Effector memory CD4-positive, alpha-beta T cell (primary cell): Measurements from ENCODE around the gene PCSK5.

ENCODE experiments used
- DNase-seq, 3 donors: peaks; one replicate each; pipeline ENCODE4 v3.0.0-alpha.2; 2020
- H3K27ac ChIP-seq: 2 replicates; pipeline ENCODE4 v1.7.0; 2013; ENCODE audit warnings: mild to moderate bottlenecking, low read length, moderate library complexity; ENCODE audit not compliant: insufficient read depth, poor library complexity, severe bottlenecking
- H3K27me3 ChIP-seq: replicated peaks from 2 replicates; pipeline ENCODE4 v1.7.0; 2013; ENCODE audit warnings: mild to moderate bottlenecking, low read length; ENCODE audit not compliant: insufficient read depth, control insufficient read depth, poor library complexity, severe bottlenecking
- H3K36me3 ChIP-seq: 2 replicates; pipeline ENCODE4 v1.7.0; 2013; ENCODE audit warnings: mild to moderate bottlenecking, low read length, moderate library complexity; ENCODE audit not compliant: control insufficient read depth, insufficient read depth
- H3K4me1 ChIP-seq: 2 replicates; pipeline ENCODE4 v1.7.0; 2013; ENCODE audit warnings: low read length, mild to moderate bottlenecking; ENCODE audit not compliant: control insufficient read depth, insufficient read depth, poor library complexity, severe bottlenecking
- H3K4me3 ChIP-seq: 2 replicates; pipeline ENCODE4 v1.7.0; 2013; ENCODE audit warnings: low read length, low read depth, mild to moderate bottlenecking; ENCODE audit not compliant: insufficient read depth, poor library complexity, severe bottlenecking
- H3K9me3 ChIP-seq: 2 replicates; pipeline ENCODE4 v1.7.0; 2013; ENCODE audit warnings: mild to moderate bottlenecking, low read length, moderate library complexity; ENCODE audit not compliant: control insufficient read depth

Gene PCSK5

DNA sequence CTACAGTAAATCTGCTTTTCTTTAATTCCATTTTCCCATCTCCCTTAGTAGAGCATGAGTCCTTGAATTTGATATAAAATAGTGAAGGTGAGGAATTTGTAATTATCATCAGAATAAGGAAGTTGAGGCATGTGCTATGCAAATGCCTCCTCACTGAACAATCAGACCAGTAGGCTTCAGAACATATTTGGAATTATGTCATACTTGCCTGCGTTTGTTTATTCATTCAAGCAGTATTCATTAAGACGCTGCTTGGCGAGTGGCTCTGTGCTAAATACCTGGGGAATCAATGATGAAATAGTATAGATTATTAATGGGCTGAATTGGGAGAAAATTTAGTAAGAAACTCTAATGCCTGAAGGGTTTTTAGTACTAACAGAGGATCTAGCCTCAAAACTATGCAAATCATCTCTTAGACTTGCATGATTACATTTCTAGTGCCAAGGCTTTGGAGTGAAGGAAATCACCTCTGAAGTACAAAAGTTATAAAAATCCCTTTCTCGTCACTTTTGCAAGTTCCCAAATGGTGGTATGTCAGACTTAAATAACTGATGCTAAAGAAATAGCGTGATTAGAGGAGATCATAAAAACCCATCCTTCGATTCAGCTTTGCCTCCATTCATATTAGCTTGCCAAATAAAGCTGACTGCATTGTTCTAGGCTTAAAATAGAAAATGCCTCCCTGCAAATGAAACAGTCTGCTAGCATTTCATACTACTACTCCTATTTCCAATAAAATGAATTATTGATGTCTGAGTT is 141.7 kb downstream of the PCSK5 start:
- Histone ChIP-seq H3K36me3 (no peaks in the 10 kb centered on the region), H3K27me3 (no peaks in the 10 kb centered on the region), H3K9me3 (no peaks in the 10 kb centered on the region), H3K4me1 (peaks cover under 1% of the 10 kb centered on the region), H3K4me3 (no peak overlapping the region), H3K27ac (no peak overlapping the region)
- DNase-seq = no peak

- H3K27me3 ChIP-seq = no peaks in the 10 kb centered on the region
- H3K4me1 ChIP-seq = no peaks in the 10 kb centered on the region
- no peaks in the 10 kb centered on the region for H3K36me3 ChIP-seq
- no peaks in the 10 kb centered on the region for H3K9me3 ChIP-seq
- no peak overlapping the region for H3K4me3 ChIP-seq
- H3K27ac ChIP-seq = no peak overlapping the region
- no peak for DNase-seq
Observed at GRCh38 chr9:76032797-76033373, 142.4 kb downstream of the PCSK5 start.

DNA sequence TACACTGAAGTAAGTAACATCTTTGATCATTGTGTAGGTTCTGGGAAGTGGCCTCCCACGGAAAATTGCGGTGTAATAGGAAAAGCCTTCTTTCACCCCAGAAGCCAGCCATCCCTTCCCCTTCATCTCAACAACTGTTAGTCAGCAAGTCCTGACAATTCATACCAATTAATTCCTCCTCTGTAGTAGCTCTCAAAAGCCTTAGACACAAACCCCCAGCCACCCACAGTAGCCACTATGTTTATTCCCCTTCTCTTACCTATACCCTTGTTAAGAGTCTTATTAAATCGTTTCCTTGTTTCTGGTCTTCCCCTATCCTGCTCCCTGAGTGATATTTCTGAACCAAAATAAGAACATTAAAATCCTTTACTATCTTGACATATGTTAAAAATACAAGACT is 143.6 kb downstream of the PCSK5 start:
- no peaks in the 10 kb centered on the region for H3K27me3 ChIP-seq
- H3K4me1 ChIP-seq = no peaks in the 10 kb centered on the region
- no peak overlapping the region for H3K4me3 ChIP-seq
- no peaks in the 10 kb centered on the region for H3K9me3 ChIP-seq
- H3K36me3 ChIP-seq = no peaks in the 10 kb centered on the region
- H3K27ac ChIP-seq = no peak overlapping the region
- DNase-seq = no peak

GRCh38 chr9:76036762-76037161 is 146.3 kb downstream of the PCSK5 start:
- no peaks in the 10 kb centered on the region for H3K27me3 ChIP-seq
- no peaks in the 10 kb centered on the region for H3K4me1 ChIP-seq
- H3K27ac ChIP-seq = no peak overlapping the region
- no peaks in the 10 kb centered on the region for H3K9me3 ChIP-seq
- DNase-seq = no peak
- H3K4me3 ChIP-seq = no peak overlapping the region
- no peaks in the 10 kb centered on the region for H3K36me3 ChIP-seq

- no peaks in the 10 kb centered on the region for H3K36me3 ChIP-seq
- DNase-seq = no peak
- no peak overlapping the region for H3K4me3 ChIP-seq
- H3K4me1 ChIP-seq = no peaks in the 10 kb centered on the region
- H3K27ac ChIP-seq = no peak overlapping the region
- H3K9me3 ChIP-seq = no peaks in the 10 kb centered on the region
- H3K27me3 ChIP-seq = no peaks in the 10 kb centered on the region
Observed at GRCh38 chr9:76037587-76038225, 147.2 kb downstream of the PCSK5 start.

DNA sequence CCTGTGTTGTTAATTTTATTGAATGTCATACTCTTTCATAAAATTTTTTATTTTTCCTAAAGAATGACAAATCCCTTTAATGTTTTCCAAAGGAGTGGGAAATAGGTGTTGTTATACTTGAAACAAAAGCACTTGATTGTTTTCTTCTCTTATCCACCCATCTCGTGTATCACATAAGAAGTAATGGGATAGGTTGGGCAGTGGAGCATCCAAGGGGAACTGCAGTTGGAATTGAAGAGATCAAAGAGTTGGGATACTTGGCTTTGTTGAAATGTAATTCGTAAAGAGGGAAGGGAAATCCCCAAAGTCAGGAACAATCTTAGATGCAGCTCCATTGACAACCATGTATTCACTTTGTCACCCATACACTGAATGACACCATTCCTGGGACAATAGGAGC is 148.0 kb downstream of the PCSK5 start:
- H3K9me3 ChIP-seq = no peaks in the 10 kb centered on the region
- no peaks in the 10 kb centered on the region for H3K27me3 ChIP-seq
- H3K27ac ChIP-seq = no peak overlapping the region
- DNase-seq = no peak
- no peaks in the 10 kb centered on the region for H3K36me3 ChIP-seq
- H3K4me1 ChIP-seq = no peaks in the 10 kb centered on the region
- no peak overlapping the region for H3K4me3 ChIP-seq

- no peaks in the 10 kb centered on the region for H3K4me1 ChIP-seq
- no peak overlapping the region for H3K4me3 ChIP-seq
- H3K27ac ChIP-seq = no peak overlapping the region
- no peaks in the 10 kb centered on the region for H3K36me3 ChIP-seq
- H3K27me3 ChIP-seq = no peaks in the 10 kb centered on the region
- no peak for DNase-seq
- no peaks in the 10 kb centered on the region for H3K9me3 ChIP-seq
Observed at GRCh38 chr9:76044266-76044819, 153.9 kb downstream of the PCSK5 start.

- no peak for DNase-seq
- Histone ChIP-seq H3K4me1 (no peaks in the 10 kb centered on the region), H3K9me3 (no peaks in the 10 kb centered on the region), H3K4me3 (no peak overlapping the region), H3K36me3 (no peaks in the 10 kb centered on the region), H3K27me3 (no peaks in the 10 kb centered on the region), H3K27ac (no peak overlapping the region)
Observed at GRCh38 chr9:76045221-76045620, 154.7 kb downstream of the PCSK5 start.

DNA sequence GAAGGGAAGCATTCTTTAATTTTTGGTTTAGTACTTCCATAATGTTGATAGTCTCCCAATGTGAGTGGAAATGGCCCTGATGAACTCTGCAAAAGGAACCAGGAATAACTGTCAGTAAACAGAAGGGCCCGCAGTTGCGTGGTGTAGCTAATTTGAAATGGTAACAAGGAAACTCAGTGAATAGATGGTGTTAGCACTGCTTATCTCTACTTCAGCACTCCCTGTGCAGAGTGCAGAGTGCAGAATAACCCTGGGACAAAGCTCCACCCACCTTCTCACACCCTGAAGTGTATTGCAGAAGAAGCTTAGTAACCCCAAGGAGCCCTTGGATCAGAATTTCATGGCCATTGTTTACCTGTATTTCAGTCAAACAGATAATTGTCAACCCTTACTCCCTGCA is 158.9 kb downstream of the PCSK5 start:
- Histone ChIP-seq H3K27me3 (no peaks in the 10 kb centered on the region), H3K9me3 (no peaks in the 10 kb centered on the region), H3K36me3 (no peaks in the 10 kb centered on the region), H3K27ac (no peak overlapping the region), H3K4me3 (no peak overlapping the region), H3K4me1 (no peaks in the 10 kb centered on the region)
- no peak for DNase-seq

GRCh38 chr9:76067696-76068095 is 177.2 kb downstream of the PCSK5 start:
- Histone ChIP-seq H3K4me3 (no peak overlapping the region), H3K36me3 (no peaks in the 10 kb centered on the region), H3K4me1 (no peaks in the 10 kb centered on the region), H3K27ac (no peak overlapping the region), H3K9me3 (no peaks in the 10 kb centered on the region), H3K27me3 (no peaks in the 10 kb centered on the region)
- no peak for DNase-seq
